ENCODE results near the gene SDC3.
"Not testable (repeated sequence)": the region's sequence is repeated elsewhere in the genome, so short reads cannot be mapped to it uniquely, and the experiment has no call there.

The SDC3 gene

DNA sequence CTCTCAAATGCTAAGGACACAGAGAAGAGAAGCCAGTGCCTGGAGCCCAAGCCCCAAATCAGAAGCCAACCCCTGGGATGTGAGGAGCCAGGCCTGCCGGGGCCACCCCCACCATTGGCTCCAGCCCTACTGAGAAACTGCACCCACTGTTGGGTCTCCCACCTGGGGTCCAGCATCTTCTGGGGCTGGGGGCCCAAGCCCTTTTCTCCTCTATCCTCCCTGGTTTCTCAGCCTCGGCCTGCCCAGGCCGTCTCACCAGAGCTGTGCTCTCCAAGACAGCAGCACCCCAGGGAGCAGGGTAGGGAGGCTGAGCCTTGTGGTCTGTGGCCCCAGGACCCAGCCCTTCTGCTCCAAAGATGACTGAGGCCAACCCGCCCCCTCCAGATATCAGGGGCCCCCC lies 37.9 kb downstream of the SDC3 start:
- Mint-ChIP-seq H3K27ac (no peak overlapping the region), H3K36me3 (ENCODE audit: low read depth) (peaks cover 14% of the 10 kb centered on the region), H3K4me1 (peaks cover 6% of the 10 kb centered on the region), H3K27me3 (ENCODE audit: low read depth) (no peaks in the 10 kb centered on the region), H3K9me3 (no peaks in the 10 kb centered on the region), H3K4me3 (no peak overlapping the region)
- TF ChIP-seq, protein P1, sequence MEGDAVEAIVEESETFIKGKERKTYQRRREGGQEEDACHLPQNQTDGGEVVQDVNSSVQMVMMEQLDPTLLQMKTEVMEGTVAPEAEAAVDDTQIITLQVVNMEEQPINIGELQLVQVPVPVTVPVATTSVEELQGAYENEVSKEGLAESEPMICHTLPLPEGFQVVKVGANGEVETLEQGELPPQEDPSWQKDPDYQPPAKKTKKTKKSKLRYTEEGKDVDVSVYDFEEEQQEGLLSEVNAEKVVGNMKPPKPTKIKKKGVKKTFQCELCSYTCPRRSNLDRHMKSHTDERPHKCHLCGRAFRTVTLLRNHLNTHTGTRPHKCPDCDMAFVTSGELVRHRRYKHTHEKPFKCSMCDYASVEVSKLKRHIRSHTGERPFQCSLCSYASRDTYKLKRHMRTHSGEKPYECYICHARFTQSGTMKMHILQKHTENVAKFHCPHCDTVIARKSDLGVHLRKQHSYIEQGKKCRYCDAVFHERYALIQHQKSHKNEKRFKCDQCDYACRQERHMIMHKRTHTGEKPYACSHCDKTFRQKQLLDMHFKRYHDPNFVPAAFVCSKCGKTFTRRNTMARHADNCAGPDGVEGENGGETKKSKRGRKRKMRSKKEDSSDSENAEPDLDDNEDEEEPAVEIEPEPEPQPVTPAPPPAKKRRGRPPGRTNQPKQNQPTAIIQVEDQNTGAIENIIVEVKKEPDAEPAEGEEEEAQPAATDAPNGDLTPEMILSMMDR (IDR thresholded peaks at IDR 0.05; ENCODE audit: unreplicated experiment in 3 of 3), result no peak

DNA sequence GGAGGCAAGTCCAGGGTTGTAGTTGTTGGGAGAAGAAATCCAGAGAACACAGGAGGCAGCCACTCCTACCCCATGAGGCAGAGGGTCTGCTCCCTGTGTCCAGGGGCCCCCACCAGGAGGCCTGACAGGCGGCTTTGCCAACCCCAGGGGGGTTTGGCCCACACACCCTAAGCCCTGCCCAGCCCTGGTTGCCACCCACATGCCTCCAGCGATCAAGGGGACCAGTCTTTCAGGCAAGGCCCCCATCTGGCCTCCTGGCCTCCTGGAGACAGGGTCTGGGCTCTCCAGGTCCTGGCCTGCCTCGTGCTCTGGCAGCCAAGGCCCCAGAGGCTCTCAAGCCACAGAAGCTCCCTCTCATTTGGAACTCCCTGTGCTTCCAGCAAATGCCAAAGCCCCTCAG lies 38.5 kb downstream of the SDC3 start:
- Mint-ChIP-seq H3K9me3 (no peaks in the 10 kb centered on the region), H3K4me3 (no peak overlapping the region), H3K27ac (no peak overlapping the region), H3K4me1 (peaks cover 6% of the 10 kb centered on the region), H3K36me3 (ENCODE audit: low read depth) (peaks cover 14% of the 10 kb centered on the region), H3K27me3 (ENCODE audit: low read depth) (no peaks in the 10 kb centered on the region)
- TF ChIP-seq, protein P1 (IDR thresholded peaks at IDR 0.05; ENCODE audit: unreplicated experiment in 3 of 3), result no peak

DNA sequence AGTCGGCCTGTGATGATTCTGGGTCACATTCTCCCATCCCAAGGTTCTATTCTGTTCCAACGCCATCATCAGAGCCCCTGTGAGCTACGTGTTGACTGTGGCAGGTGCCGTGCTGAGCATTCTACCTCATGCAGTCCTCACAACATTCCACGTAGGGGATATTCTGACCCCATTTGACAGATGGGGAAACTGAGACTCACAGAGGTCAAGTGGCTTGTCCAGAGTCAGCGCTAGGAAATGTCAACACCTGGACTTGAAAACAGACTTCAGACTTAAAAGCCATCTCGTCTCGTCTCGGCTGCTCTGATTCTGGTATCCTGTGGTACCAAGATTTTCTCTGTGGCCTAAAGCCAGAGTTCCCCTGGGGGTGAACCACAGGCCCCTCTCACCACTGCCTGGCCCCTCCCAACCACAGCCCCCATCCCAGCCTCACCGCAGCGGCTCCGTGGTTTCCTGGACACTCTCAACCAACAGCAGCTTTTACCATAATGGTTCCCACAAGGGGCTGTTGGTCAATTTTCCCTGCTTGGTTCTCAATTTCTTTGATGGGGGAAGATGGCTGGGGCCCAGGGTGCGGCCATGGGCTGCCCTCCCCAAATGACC lies 39.6 kb downstream of the SDC3 start:
- no peak overlapping the region for H3K27ac Mint-ChIP-seq
- H3K27me3 Mint-ChIP-seq (ENCODE audit: low read depth), result peaks cover 4% of the 10 kb centered on the region
- peaks cover 6% of the 10 kb centered on the region for H3K4me1 Mint-ChIP-seq
- no peak overlapping the region for H3K4me3 Mint-ChIP-seq
- TF ChIP-seq, protein P1 (IDR thresholded peaks at IDR 0.05; ENCODE audit: unreplicated experiment in 3 of 3), result no peak
- H3K36me3 Mint-ChIP-seq (ENCODE audit: low read depth), result peaks cover 11% of the 10 kb centered on the region
- H3K9me3 Mint-ChIP-seq, result no peaks in the 10 kb centered on the region

DNA sequence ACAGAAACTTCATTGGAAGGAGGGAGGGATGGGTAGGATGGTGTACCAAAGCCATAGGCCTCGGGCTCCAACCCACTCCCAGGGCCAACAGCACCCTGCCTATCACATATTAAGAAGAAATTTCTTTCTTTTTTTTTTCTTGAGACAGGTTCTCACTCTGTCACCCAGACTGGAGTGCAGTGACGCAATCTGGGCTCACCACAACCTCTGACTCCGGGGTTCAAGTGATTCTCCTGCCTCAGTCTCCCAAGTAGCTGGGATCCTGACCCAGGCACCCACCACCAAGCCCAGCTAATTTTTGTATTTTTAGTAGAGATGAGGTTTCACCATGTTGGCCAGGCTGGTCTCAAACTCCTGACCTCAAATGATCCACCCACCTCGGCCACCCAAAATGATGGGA lies 40.5 kb downstream of the SDC3 start:
- H3K27ac Mint-ChIP-seq; H3K4me3 Mint-ChIP-seq; H3K27me3 Mint-ChIP-seq (ENCODE audit: low read depth); H3K36me3 Mint-ChIP-seq (ENCODE audit: low read depth); H3K9me3 Mint-ChIP-seq; H3K4me1 Mint-ChIP-seq: not testable (repeated sequence)

DNA sequence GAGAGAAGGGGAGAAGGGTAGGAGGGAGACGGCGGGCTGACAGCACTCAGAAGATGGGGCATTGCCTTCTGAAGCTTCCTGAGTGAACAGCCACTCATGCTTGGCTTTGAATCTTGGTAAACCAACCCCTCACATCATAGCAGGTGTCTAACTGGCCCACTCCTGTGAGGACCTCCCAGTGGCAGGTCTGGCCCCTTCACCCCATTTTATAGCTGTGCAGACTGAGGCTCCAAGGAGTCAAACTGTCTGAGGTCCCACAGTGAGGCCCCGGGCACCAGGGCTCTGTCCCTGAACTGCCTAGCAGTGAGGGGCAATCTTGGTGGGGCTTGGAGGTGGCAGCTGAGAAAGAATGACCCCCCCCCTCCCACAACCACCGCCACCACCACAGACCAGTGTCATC lies 41.0 kb downstream of the SDC3 start:
- Mint-ChIP-seq H3K36me3 (ENCODE audit: low read depth) (peaks cover 5% of the 10 kb centered on the region), H3K9me3 (no peaks in the 10 kb centered on the region), H3K4me3 (no peak overlapping the region), H3K27ac (no peak overlapping the region), H3K4me1 (peaks cover 6% of the 10 kb centered on the region), H3K27me3 (ENCODE audit: low read depth) (peaks cover 5% of the 10 kb centered on the region)
- TF ChIP-seq, protein P1 (IDR thresholded peaks at IDR 0.05; ENCODE audit: unreplicated experiment in 3 of 3), result no peak

DNA sequence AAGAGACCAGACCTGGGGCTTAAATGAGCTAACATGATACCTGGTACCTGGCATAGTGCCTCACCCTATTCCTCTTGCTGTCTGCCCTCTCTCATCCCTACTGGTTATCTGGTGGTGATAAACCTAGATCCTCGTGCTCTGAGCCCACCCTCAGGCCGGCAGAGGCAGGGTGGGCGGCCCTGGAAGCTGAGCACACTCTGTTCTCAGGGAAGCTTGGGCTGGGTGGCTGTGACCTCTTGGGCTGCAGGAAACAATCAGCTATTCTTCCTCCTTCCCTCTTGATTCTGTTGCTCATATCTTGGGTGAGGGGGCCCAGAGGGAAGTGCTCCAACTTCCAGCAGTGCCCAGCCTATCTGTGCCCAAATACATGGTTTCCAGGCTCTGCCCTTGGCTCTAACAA lies 42.0 kb downstream of the SDC3 start:
- Mint-ChIP-seq H3K9me3 (no peaks in the 10 kb centered on the region), H3K27ac (no peak overlapping the region), H3K36me3 (ENCODE audit: low read depth) (no peaks in the 10 kb centered on the region), H3K27me3 (ENCODE audit: low read depth) (peaks cover 5% of the 10 kb centered on the region), H3K4me3 (no peak overlapping the region), H3K4me1 (no peaks in the 10 kb centered on the region)
- TF ChIP-seq, protein P1 (IDR thresholded peaks at IDR 0.05; ENCODE audit: unreplicated experiment in 3 of 3), result no peak

Measured in nephron (organoid).